T-helper 1 cell treated with Interleukin-12 subunit alpha and Interleukin-12 subunit beta and Interleukin-4 antibody, amounts not matched to agents 30 ng/mL and 1 ng/mL, for 36 hours (primary cell): Measurements from ENCODE around the gene PDHX. TPM values are rescaled to one million over a fixed set of nuclear protein-coding genes. Genes with fewer than 3 reads are reported as not detected.

ENCODE experiments used
- intact Hi-C: fragments of 100-400 bp; cut with micrococcal nuclease; formaldehyde crosslinking; loops from one replicate; pipeline ENCODE4 v1.15.1; 2024
- total RNA-seq: library from RNA; stranded (reverse); gene quantifications from 2 replicates; pipeline ENCODE4 v1.2.3, GENCODE V29; 2022

Gene PDHX
- total RNA-seq, 1 donor from 2014 or later, result 23.5 TPM

GRCh38 chr11:34948696-34949095, 32.3 kb downstream of the PDHX start:
- intact Hi-C loops, result no loop called here

GRCh38 chr11:34953955-34954354, 37.5 kb downstream of the PDHX start:
- intact Hi-C loops, result no loop called here

- intact Hi-C loops, result no loop called here
Observed at GRCh38 chr11:34957206-34957605, 40.8 kb downstream of the PDHX start.

GRCh38 chr11:34957606-34958005, 41.2 kb downstream of the PDHX start:
- intact Hi-C loops, result no loop called here

- intact Hi-C loops, result loop anchor here (10.0 kb wide), 1 partner anchor 1815 kb away; no protein-coding TSS in a partner anchor
Observed at GRCh38 chr11:34959770-34960169, 43.4 kb downstream of the PDHX start.

- intact Hi-C loops, result loop anchor here (10.0 kb wide), 1 partner anchor 1815 kb away; no protein-coding TSS in a partner anchor
Observed at GRCh38 chr11:34960277-34960676, 43.9 kb downstream of the PDHX start.

GRCh38 chr11:34962034-34962433, 45.6 kb downstream of the PDHX start:
- intact Hi-C loops, result loop anchor here (10.0 kb wide), 1 partner anchor 1813 kb away; no protein-coding TSS in a partner anchor

GRCh38 chr11:34963351-34963750, 46.9 kb downstream of the PDHX start:
- intact Hi-C loops, result loop anchor here (10.0 kb wide), 1 partner anchor 1811 kb away; no protein-coding TSS in a partner anchor

- intact Hi-C loops, result loop anchor here (10.0 kb wide), 1 partner anchor 1810 kb away; no protein-coding TSS in a partner anchor
Observed at GRCh38 chr11:34964610-34965331, 48.4 kb downstream of the PDHX start.

- intact Hi-C loops, result loop anchor here (10.0 kb wide), 1 partner anchor 1806 kb away; no protein-coding TSS in a partner anchor
Observed at GRCh38 chr11:34968862-34969261, 52.4 kb downstream of the PDHX start.

GRCh38 chr11:34970033-34970432, 53.6 kb downstream of the PDHX start:
- intact Hi-C loops, result loop anchor here (10.0 kb wide), 1 partner anchor 1385 kb away; no protein-coding TSS in a partner anchor

GRCh38 chr11:34970480-34970879, 54.1 kb downstream of the PDHX start:
- intact Hi-C loops, result loop anchor here (10.0 kb wide), 1 partner anchor 1386 kb away; no protein-coding TSS in a partner anchor

- intact Hi-C loops, result loop anchor here (10.0 kb wide), 1 partner anchor 1387 kb away; no protein-coding TSS in a partner anchor
Observed at GRCh38 chr11:34971928-34972327, 55.5 kb downstream of the PDHX start.

- intact Hi-C loops, result loop anchor here (10.0 kb wide), 1 partner anchor 1388 kb away; no protein-coding TSS in a partner anchor
Observed at GRCh38 chr11:34972366-34972765, 55.9 kb downstream of the PDHX start.

GRCh38 chr11:34972892-34973291, 56.5 kb downstream of the PDHX start:
- intact Hi-C loops, result loop anchor here (10.0 kb wide), 1 partner anchor 1388 kb away; no protein-coding TSS in a partner anchor

- intact Hi-C loops, result loop anchor here (10.0 kb wide), 1 partner anchor 1391 kb away; no protein-coding TSS in a partner anchor
Observed at GRCh38 chr11:34975482-34975881, 59.1 kb downstream of the PDHX start.

- intact Hi-C loops, result loop anchor here (10.0 kb wide), 1 partner anchor 1392 kb away; no protein-coding TSS in a partner anchor
Observed at GRCh38 chr11:34976496-34977088, 60.2 kb downstream of the PDHX start.

- intact Hi-C loops, result loop anchor here (10.0 kb wide), 1 partner anchor 1392 kb away; no protein-coding TSS in a partner anchor
Observed at GRCh38 chr11:34977089-34977912, 60.9 kb downstream of the PDHX start.

- intact Hi-C loops, result loop anchor here (10.0 kb wide), 1 partner anchor 1394 kb away; no protein-coding TSS in a partner anchor
Observed at GRCh38 chr11:34978236-34979191, 62.1 kb downstream of the PDHX start.

- intact Hi-C loops, result no loop called here
Observed at GRCh38 chr11:34984514-34984913, 68.1 kb downstream of the PDHX start.
